H1 (cell line): ENCODE data around the gene PDE1A.

Experiments used
- CTCF ChIP-seq, 3 experiments: IDR thresholded peaks; 1 replicate in 2 of 3; 2 replicates in 1 of 3; pipeline versions ENCODE4 v1.5.1 to v1.6.1; 2011; ENCODE audit warnings: low read length in 3 of 3, mild to moderate bottlenecking in 3 of 3, inconsistent platforms in 2 of 3, low read depth in 1 of 3, moderate library complexity in 1 of 3; ENCODE audit not compliant: insufficient read depth in 1 of 3; ENCODE audit errors: control extremely low read depth in 1 of 3
- EP300 ChIP-seq, 2 experiments: IDR thresholded peaks; 1 replicate in 1 of 2; 2 replicates in 1 of 2; pipeline ENCODE4 v1.6.1; 2011 to 2012; ENCODE audit warnings: low read depth in 2 of 2, low read length in 2 of 2, mild to moderate bottlenecking in 2 of 2, borderline replicate concordance in 1 of 2, inconsistent platforms in 1 of 2, moderate library complexity in 1 of 2
- FOSL1 ChIP-seq: IDR thresholded peaks from 2 replicates; pipeline ENCODE4 v1.6.1; 2011; ENCODE audit warnings: mild to moderate bottlenecking, low read depth, low read length, moderate library complexity; ENCODE audit not compliant: insufficient read depth
- GABPA ChIP-seq: IDR thresholded peaks from 2 replicates; pipeline ENCODE4 v1.6.1; 2011; ENCODE audit warnings: mild to moderate bottlenecking, low read length, moderate library complexity, borderline replicate concordance; ENCODE audit not compliant: insufficient read depth
- POLR2A ChIP-seq, 2 experiments: IDR thresholded peaks; 1 replicate in 1 of 2; 2 replicates in 1 of 2; pipeline ENCODE4 v1.6.1; 2011; ENCODE audit warnings: low read depth in 2 of 2, low read length in 2 of 2, mild to moderate bottlenecking in 2 of 2; ENCODE audit errors: control extremely low read depth in 1 of 2
- POLR2AphosphoS5 ChIP-seq: IDR thresholded peaks from 2 replicates; pipeline ENCODE4 v1.6.1; 2011; ENCODE audit warnings: low read depth, low read length
- TF ChIP-seq, protein P1 (sequence below): IDR thresholded peaks from 2 replicates; pipeline ENCODE4 v1.6.1; 2012; ENCODE audit warnings: inconsistent platforms

GRCh38 chr2:182229297-182229696 lies 197.5 kb downstream of the PDE1A start:
- no peak for TF ChIP-seq POLR2A (IDR thresholded peaks at IDR 0.05; ENCODE audit: control extremely low read depth in 1 of 2, low read depth in 2 of 2, low read length in 2 of 2)
- TF ChIP-seq CTCF (IDR thresholded peaks at IDR 0.05; ENCODE audit: control extremely low read depth in 1 of 3, insufficient read depth in 1 of 3, low read depth in 1 of 3, low read length in 3 of 3), result no peak
- no peak for TF ChIP-seq GABPA
- TF ChIP-seq, protein P1, sequence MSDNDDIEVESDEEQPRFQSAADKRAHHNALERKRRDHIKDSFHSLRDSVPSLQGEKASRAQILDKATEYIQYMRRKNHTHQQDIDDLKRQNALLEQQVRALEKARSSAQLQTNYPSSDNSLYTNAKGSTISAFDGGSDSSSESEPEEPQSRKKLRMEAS, result no peak
- no peak for TF ChIP-seq POLR2AphosphoS5
- TF ChIP-seq EP300 (IDR thresholded peaks at IDR 0.05; ENCODE audit: borderline replicate concordance in 1 of 2, low read depth in 2 of 2, low read length in 2 of 2), result no peak
- TF ChIP-seq FOSL1, result no peak
